Lower leg skin (tissue), 4 donors: ENCODE measurements around the gene FTO. TPM values are rescaled to one million over a fixed set of nuclear protein-coding genes. Genes with fewer than 3 reads are reported as not detected.

Experiments
- DNase-seq, 2 donors: peaks; one replicate each; pipeline ENCODE4 v3.0.0-alpha.2; 2019; ENCODE audit warnings: low spot score in 2 of 2
- H3K4me3 ChIP-seq: fragments of 200-600 bp; sonication (generic); 2 replicates; pipeline ENCODE4 v1.5.1; 2017; ENCODE audit warnings: mild to moderate bottlenecking, low read depth; ENCODE audit not compliant: poor library complexity, severe bottlenecking
- POLR2A ChIP-seq, 2 donors: fragments of 450-650 bp; IDR thresholded peaks; one replicate each; pipeline ENCODE4 v1.6.1; 2016 to 2017; ENCODE audit warnings: antibody characterized with exemption in 2 of 2, mild to moderate bottlenecking in 1 of 2, moderate library complexity in 1 of 2
- WGBS, 2 donors: methylation state at CpG; one replicate each; pipeline ENCODE4 v1.1.5; 2018; 5-methylcytosine and 5-hydroxymethylcytosine counted together
- intact Hi-C: fragments of 100-400 bp; cut with DNase I; formaldehyde crosslinking; loops from one replicate; pipeline ENCODE4 v1.15.0; 2023; ENCODE audit warnings: low total_unique reads
- total RNA-seq, 4 donors: library from RNA; depleted of rRNA; stranded (reverse); fragments of >200 nt; gene quantifications; one replicate each; pipeline ENCODE4 v1.1.0, GENCODE V29; 2016
- TF ChIP-seq, protein P1 (sequence below), 3 donors: fragments of 450-650 bp; IDR thresholded peaks; one replicate each; pipeline ENCODE4 v1.5.1; 2016; ENCODE audit warnings: antibody characterized with exemption in 3 of 3, mild to moderate bottlenecking in 3 of 3, moderate library complexity in 2 of 3

Gene FTO
- total RNA-seq, 4 donors from 2014 or later: 61.2 to 88.2 (median 64.1) TPM

DNA sequence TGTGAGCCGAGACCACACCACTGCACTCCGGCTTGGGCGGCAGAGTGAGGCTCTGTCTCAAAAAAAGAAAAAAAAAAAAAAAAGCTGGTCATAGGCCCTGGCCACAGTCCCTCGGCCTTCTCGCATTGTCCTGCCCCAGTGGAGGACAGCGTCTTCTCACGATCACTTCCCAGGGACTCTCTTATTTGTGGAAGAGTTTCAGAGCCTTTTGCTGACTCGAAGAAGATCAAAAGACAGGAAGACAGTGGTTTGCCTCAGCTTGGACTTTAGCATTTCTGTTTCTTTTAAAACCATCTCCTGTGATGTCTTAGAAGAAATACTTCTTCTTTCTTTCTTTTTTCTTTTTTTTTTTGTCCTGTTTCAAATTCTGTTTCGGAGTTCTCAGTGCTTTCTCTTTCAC lies 210.0 kb downstream of the FTO start:
- no peak overlapping the region for H3K4me3 ChIP-seq
- 68 to 82% methylated on average over 9 of the region's 9 CpGs for WGBS, 2 donors
- no peak for DNase-seq
- intact Hi-C loops: no loop called here
- TF ChIP-seq, protein P1, sequence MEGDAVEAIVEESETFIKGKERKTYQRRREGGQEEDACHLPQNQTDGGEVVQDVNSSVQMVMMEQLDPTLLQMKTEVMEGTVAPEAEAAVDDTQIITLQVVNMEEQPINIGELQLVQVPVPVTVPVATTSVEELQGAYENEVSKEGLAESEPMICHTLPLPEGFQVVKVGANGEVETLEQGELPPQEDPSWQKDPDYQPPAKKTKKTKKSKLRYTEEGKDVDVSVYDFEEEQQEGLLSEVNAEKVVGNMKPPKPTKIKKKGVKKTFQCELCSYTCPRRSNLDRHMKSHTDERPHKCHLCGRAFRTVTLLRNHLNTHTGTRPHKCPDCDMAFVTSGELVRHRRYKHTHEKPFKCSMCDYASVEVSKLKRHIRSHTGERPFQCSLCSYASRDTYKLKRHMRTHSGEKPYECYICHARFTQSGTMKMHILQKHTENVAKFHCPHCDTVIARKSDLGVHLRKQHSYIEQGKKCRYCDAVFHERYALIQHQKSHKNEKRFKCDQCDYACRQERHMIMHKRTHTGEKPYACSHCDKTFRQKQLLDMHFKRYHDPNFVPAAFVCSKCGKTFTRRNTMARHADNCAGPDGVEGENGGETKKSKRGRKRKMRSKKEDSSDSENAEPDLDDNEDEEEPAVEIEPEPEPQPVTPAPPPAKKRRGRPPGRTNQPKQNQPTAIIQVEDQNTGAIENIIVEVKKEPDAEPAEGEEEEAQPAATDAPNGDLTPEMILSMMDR (IDR thresholded peaks at IDR 0.05): no peak
- no peak for TF ChIP-seq POLR2A (IDR thresholded peaks at IDR 0.05)

DNA sequence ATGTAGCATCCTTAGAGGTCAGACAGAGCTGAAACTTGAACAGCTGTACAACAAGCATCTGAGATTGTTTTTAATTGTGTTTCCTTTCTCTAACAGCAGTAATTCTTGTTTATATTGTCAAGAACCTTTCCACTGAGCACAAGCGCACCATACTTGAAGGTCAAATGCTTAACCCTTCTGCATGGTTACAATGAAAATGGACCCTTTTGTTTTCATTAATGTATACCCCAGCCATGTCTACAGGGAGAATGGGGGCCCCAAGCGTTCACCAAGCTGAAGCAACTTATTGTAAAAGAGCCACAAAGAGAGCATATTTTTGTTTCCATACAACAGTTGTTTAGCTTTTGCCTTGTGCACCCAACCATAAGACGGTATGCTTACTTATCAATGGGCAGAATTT lies 210.8 kb downstream of the FTO start:
- H3K4me3 ChIP-seq: no peak overlapping the region
- WGBS, 2 donors: 95 to 98% methylated on average over 3 of the region's 3 CpGs
- TF ChIP-seq, protein P1 (IDR thresholded peaks at IDR 0.05): no peak
- no peak for TF ChIP-seq POLR2A (IDR thresholded peaks at IDR 0.05)
- no peak for DNase-seq
- intact Hi-C loops: no loop called here

DNA sequence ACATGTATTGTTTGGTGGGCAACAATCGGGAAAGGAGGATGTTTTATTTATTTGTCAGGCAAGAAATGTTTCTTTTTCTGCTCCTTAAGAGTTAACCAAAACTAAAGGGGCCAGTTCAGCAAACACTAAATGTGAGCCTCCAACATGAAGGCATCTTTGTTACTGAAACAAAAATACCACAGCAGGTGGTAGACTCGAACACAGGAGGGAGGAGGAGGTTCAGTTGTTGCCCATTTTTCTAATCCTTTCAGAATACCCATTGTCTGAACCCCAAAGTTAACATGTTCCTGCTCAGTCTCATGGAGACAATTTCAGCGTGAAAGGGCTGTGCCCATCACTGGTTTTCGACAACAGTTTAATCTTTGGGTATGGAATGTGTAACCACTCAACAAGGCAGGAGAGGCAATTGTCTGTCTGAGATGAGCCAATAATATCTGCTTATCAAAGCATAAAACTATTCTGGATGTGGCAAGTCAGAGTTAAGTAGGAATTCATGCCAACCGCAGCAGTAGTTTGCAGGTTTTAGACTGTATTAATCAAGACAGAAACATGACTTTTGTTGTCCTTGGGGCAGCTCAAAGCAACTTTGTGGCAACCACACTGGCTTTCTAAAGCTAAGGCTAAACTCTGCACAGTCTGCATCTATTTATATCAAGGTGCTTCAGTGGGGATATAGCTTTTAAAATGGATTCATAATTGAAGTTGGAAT lies 211.7 kb downstream of the FTO start:
- 89 to 91% methylated on average over 5 of the region's 5 CpGs for WGBS, 2 donors
- TF ChIP-seq, protein P1 (IDR thresholded peaks at IDR 0.05): no peak
- no peak for TF ChIP-seq POLR2A (IDR thresholded peaks at IDR 0.05)
- H3K4me3 ChIP-seq: no peak overlapping the region
- intact Hi-C loops: no loop called here
- no peak for DNase-seq

DNA sequence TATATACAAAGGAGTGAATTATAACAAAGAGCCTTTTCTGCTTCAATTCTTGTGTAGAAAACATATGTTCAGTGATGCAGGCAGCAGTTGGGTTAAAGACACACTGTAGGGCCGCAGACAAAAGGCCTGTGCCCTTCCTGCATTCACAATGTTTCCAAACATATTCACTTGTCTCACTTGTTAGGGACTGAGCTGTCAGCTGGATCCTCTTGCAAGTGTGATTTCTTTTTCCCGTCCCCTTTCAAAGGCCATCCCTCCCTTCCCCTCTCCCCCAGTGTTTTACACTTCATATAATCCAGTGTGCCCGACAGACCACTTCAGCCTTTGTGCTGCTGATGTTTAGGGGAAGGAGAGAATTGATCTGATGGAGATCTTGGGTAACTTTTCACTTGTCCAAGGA lies 217.0 kb downstream of the FTO start:
- TF ChIP-seq, protein P1 (IDR thresholded peaks at IDR 0.05): no peak
- TF ChIP-seq POLR2A (IDR thresholded peaks at IDR 0.05): no peak
- intact Hi-C loops: no loop called here
- H3K4me3 ChIP-seq: no peak overlapping the region
- 96 to 97% methylated on average over 3 of the region's 3 CpGs for WGBS, 2 donors
- DNase-seq: no peak

DNA sequence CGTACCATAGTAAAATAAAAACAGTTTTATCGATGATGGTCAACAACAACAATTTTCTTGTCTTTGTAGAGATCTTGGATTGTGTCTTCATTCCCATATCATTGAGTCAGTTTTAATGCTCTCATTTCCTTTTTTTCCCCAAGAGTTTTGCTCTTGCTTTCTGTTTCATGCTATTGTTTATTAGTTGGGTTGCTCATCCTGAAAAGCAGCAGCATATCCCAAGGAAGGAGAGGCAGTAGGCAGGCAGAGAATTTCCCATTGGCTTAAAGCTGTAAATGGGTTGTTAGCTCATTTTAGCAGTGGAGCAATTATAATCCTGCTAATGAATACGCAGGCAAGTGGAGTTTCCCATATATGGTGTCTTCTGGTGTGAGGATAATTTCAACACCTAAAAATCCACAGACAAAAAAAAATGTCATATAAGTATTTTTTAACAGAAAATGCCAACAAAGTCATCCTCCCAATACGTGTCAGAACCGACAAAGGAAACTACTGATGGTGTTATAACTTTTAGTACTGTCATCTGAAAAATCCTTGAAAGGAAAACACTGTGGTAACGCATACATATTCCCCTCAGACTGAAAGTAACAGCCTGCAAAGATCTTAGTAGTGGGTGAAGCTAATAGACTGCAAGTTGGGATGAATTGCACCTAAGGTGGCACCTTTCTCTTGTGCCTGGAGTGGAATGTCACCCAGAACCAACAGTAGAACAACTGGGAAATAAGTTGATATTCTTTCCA lies 218.3 kb downstream of the FTO start:
- intact Hi-C loops: no loop called here
- 96 to 98% methylated on average over 6 of the region's 6 CpGs for WGBS, 2 donors
- TF ChIP-seq, protein P1 (IDR thresholded peaks at IDR 0.05): no peak
- TF ChIP-seq POLR2A (IDR thresholded peaks at IDR 0.05): no peak
- no peak for DNase-seq
- no peak overlapping the region for H3K4me3 ChIP-seq
